WTC11 (cell line): ENCODE results near the gene COL21A1.

ENCODE experiments used
- FOXP1 ChIP-seq: sonication (generic); formaldehyde crosslinking; IDR thresholded peaks from 2 replicates; pipeline ENCODE4 v1.8.0; 2022; ENCODE audit warnings: missing genetic modification reagents, mild to moderate bottlenecking, moderate library complexity, borderline replicate concordance
- SP1 ChIP-seq: sonication (generic); formaldehyde crosslinking; conservative IDR thresholded peaks from 2 replicates; pipeline ENCODE4 v1.8.1; 2022; ENCODE audit warnings: missing genetic modification reagents
- ZNF232 ChIP-seq: sonication (generic); formaldehyde crosslinking; IDR thresholded peaks from 2 replicates; pipeline ENCODE4 v1.8.0; 2022; ENCODE audit warnings: mild to moderate bottlenecking, missing genetic modification reagents
- TF ChIP-seq, protein P1 (sequence below): sonication (generic); formaldehyde crosslinking; IDR thresholded peaks from 2 replicates; pipeline ENCODE4 v1.8.0; 2022; ENCODE audit warnings: mild to moderate bottlenecking, missing genetic modification reagents
- TF ChIP-seq, protein P2 (sequence below): fragments of 200-600 bp; IDR thresholded peaks from 2 replicates; pipeline ENCODE4 v1.8.0; 2022; ENCODE audit warnings: antibody characterized with exemption
- TF ChIP-seq, protein P3 (sequence below): sonication (generic); formaldehyde crosslinking; IDR thresholded peaks from 2 replicates; pipeline ENCODE4 v1.8.0; 2022; ENCODE audit warnings: mild to moderate bottlenecking, missing genetic modification reagents

DNA sequence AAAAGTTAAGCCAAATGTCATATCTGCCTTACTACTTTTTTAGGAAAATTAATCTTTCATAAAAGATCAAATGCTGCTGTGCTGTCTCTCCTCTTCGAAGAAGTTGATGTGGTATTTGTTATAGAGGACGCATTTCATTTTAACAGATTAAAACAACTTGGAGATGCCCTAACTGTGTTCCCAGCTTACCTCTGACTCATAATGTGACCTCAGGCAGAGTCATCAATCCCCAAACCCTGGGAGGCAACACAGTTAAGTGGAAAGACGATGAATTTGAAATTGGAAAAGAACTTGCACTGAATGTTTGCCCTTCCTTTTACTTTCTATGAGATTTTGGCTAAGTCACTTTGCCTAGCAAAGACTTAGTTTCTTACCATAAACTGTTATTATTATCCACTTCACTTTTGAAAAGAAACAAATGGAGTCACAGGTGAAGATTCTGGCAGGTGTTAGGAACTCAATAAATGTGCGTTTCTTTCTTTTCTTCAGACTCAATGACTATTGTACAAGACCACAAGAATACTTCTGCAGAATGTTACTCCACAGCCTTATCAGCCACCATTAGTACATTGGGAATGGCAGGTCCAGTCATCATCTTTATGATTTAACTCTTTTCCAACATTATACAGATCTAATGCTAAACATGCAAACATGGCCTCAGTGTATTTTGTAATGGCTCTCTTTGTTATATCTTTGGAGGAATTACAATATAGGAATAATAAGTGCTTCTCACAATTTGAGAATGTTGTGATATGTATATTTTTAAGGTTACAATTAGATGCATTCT, 102.6 kb downstream of the COL21A1 start:
- TF ChIP-seq ZNF232 (no peak), FOXP1 (CRISPR knock-in tag) (no peak), SP1 (no peak)
- TF ChIP-seq, protein P1, sequence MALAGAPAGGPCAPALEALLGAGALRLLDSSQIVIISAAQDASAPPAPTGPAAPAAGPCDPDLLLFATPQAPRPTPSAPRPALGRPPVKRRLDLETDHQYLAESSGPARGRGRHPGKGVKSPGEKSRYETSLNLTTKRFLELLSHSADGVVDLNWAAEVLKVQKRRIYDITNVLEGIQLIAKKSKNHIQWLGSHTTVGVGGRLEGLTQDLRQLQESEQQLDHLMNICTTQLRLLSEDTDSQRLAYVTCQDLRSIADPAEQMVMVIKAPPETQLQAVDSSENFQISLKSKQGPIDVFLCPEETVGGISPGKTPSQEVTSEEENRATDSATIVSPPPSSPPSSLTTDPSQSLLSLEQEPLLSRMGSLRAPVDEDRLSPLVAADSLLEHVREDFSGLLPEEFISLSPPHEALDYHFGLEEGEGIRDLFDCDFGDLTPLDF (CRISPR knock-in tag): no peak
- TF ChIP-seq, protein P2, sequence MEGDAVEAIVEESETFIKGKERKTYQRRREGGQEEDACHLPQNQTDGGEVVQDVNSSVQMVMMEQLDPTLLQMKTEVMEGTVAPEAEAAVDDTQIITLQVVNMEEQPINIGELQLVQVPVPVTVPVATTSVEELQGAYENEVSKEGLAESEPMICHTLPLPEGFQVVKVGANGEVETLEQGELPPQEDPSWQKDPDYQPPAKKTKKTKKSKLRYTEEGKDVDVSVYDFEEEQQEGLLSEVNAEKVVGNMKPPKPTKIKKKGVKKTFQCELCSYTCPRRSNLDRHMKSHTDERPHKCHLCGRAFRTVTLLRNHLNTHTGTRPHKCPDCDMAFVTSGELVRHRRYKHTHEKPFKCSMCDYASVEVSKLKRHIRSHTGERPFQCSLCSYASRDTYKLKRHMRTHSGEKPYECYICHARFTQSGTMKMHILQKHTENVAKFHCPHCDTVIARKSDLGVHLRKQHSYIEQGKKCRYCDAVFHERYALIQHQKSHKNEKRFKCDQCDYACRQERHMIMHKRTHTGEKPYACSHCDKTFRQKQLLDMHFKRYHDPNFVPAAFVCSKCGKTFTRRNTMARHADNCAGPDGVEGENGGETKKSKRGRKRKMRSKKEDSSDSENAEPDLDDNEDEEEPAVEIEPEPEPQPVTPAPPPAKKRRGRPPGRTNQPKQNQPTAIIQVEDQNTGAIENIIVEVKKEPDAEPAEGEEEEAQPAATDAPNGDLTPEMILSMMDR: no peak
- TF ChIP-seq, protein P3, sequence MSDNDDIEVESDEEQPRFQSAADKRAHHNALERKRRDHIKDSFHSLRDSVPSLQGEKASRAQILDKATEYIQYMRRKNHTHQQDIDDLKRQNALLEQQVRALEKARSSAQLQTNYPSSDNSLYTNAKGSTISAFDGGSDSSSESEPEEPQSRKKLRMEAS (CRISPR knock-in tag): no peak
